Measurements from ENCODE around the gene AHCTF1.

Gene AHCTF1

GRCh38 chr1:246805135-246805716, 126.5 kb downstream of the AHCTF1 start:
- no peak for DNase-seq (ENCODE audit: low read depth)
- no peak overlapping the region for H3K4me3 ChIP-seq (replicated peaks; ENCODE audit: low read depth, low read length)
- no peak for TF ChIP-seq CTCF (IDR thresholded peaks at IDR 0.05; ENCODE audit: low read length, missing control alignments)

GRCh38 chr1:246803883-246804282, 127.9 kb downstream of the AHCTF1 start:
- no peak for DNase-seq (ENCODE audit: low read depth)
- H3K4me3 ChIP-seq (replicated peaks; ENCODE audit: low read depth, low read length), result no peak overlapping the region
- TF ChIP-seq CTCF (IDR thresholded peaks at IDR 0.05; ENCODE audit: low read length, missing control alignments), result no peak

- no peak for DNase-seq (ENCODE audit: low read depth)
- H3K4me3 ChIP-seq (replicated peaks; ENCODE audit: low read depth, low read length), result no peak overlapping the region
- no peak for TF ChIP-seq CTCF (IDR thresholded peaks at IDR 0.05; ENCODE audit: low read length, missing control alignments)
Measured at GRCh38 chr1:246803373-246803772, 128.4 kb downstream of the AHCTF1 start.

- no peak for TF ChIP-seq CTCF (IDR thresholded peaks at IDR 0.05; ENCODE audit: low read length, missing control alignments)
Measured at GRCh38 chr1:246801241-246802020, 130.3 kb downstream of the AHCTF1 start.

GRCh38 chr1:246800756-246801155, 131.0 kb downstream of the AHCTF1 start:
- TF ChIP-seq CTCF (IDR thresholded peaks at IDR 0.05; ENCODE audit: low read length, missing control alignments), result no peak
- H3K4me3 ChIP-seq (replicated peaks; ENCODE audit: low read depth, low read length), result no peak overlapping the region
- no peak for DNase-seq (ENCODE audit: low read depth)

More at GRCh38 chr1:246801241-246802020, 130.3 kb downstream of the AHCTF1 start:
- DNase-seq (ENCODE audit: low read depth), result peak; percentile 14
- no peak overlapping the region for H3K4me3 ChIP-seq (replicated peaks; ENCODE audit: low read depth, low read length)

GRCh38 chr1:246800356-246800755, 131.4 kb downstream of the AHCTF1 start:
- no peak for DNase-seq (ENCODE audit: low read depth)
- TF ChIP-seq CTCF (IDR thresholded peaks at IDR 0.05; ENCODE audit: low read length, missing control alignments), result no peak
- H3K4me3 ChIP-seq (replicated peaks; ENCODE audit: low read depth, low read length), result no peak overlapping the region
